CD4-positive, alpha-beta T cell treated with Interleukin-15 for 1 hour (primary cell): ENCODE results near the gene NIPAL4.

Experiments used
- DNase-seq: peaks from one replicate; pipeline ENCODE4 v3.0.0-alpha.2; 2020

The NIPAL4 gene

DNA sequence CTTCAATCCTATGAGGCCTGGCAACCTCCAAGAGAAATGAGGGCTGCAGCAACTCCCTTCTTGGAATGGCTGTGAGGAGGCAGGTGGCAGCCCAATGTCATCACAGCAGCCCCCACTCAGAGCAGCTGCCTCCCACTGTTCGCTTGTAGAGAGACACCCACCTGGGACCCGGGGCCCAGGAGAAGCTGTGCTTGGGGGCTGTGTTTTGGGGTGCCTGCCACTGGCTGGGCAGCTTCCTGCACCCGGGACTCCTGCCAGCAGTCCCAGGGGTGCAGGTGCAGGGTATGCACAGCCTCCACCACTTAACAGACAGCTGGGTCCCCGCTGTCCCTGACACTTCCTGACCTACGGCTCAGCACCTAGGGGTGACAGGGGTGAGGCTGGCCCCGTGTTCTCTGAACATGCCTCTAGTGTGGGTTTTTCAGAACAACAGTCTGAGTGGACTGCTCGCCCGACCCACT lies 26.2 kb downstream of the NIPAL4 start:
- DNase-seq: peak; percentile 46

DNA sequence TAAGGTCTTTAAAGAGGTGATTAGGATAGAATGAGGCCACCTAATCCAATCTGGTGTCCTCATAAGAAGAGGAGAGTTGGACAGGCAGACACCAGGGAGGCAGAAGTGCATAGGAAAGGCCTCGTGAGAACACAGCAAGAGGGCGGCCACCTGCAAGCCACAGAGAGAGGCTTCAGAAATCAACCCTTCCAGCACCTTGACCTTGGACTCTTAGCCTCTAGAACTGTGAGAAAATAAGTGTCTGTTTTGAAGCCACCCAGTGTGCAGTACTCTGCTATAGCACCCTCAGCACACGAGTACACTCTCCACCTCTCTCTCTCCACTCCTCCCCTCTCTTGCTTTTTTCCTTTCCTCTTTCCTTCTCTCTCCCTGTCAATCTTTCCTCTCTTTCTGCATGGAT lies 26.8 kb downstream of the NIPAL4 start:
- DNase-seq: no peak

DNA sequence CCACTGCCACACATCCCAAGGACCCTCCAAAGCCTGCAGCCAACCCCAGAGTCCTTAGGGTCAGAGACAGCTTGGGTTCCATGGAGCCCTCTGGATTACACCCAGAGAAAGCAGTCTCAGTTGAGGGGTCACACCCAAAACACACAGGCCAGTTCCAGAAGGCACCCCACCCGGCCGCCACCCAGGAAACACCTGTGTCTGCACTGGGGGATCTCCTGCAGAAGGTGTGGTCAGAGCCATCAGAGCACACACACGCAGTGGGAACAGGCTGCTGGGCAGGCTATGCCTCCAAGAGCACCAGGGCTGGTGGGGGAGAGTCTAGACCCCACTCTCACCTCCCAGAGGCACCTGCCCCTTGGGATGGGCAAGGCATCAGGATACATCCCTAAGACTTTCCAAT lies 27.3 kb downstream of the NIPAL4 start:
- DNase-seq: peak; percentile 77

DNA sequence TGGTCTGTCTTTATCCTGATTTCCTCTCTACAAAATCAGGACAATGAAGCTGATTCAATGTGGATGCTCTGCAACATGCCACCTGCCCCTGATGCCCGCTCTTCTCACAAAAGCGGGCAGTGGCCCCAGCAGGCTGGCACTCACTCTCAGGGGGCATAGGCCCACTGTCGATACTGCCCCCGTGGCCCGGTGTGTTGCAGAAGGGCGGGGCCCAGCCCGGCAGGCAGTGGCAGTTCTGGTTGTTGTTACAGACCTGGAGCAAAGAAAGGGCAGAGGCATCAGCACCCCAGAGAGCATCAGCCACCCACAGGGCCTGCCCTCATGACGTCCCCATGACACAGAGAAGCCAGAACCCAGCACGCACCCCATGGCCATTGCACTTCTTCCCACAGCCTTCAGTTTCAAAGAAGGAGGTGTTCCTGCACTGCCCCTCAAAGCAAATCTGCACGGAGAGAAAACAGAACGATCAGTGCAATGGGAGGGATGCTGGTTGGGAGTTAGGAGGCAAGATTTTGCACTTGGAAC lies 31.5 kb downstream of the NIPAL4 start:
- no peak for DNase-seq

DNA sequence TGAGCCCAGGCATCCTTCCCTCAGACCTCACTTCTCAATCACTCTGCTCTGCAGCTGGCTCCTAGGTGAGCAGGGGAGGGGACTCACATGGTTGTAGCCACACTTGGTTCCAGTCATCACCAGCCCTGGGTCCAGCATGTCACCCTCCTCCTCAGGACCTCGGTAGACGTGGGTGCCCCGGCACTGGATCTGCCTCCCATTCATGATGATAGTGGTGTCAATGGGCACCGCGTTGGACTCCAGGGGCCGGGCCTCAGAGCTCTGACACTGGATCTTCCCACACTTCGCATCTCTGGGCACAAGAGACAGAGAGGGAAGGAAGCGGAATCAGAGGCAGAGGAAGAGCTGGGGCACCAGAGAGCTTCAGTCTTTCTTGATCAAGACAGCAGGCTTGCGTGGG lies 32.9 kb downstream of the NIPAL4 start:
- no peak for DNase-seq

DNA sequence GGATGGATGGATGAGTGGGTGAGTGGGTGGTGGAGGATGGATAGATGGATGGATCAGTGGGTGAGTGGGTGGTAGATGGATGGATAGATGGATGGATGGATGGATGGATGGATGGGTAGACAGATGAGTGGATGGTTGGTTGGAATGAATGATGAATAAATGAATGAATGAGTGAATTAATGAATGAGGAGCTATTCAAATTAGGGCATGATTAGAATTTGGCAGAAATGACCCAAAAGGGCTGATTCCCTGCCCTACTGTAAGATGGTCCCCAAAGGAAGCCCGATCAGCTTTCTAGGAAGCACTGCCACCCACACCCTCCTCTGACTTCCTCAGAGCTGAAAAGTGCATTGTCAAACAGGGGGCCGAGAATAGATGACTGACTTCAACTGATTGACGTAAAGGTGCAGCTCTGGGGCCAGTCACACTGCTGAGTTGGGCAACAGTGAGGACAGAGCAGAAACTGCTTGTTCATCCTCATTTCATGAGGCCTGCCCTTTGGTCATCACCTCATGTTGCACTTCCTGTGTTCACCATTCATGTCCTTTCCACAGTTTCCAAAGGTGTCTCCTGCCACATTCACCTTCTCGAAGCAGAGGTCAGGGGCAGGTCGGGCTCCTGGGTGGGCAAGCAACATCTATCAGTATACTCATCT lies 34.3 kb downstream of the NIPAL4 start:
- peak; percentile 64 for DNase-seq

DNA sequence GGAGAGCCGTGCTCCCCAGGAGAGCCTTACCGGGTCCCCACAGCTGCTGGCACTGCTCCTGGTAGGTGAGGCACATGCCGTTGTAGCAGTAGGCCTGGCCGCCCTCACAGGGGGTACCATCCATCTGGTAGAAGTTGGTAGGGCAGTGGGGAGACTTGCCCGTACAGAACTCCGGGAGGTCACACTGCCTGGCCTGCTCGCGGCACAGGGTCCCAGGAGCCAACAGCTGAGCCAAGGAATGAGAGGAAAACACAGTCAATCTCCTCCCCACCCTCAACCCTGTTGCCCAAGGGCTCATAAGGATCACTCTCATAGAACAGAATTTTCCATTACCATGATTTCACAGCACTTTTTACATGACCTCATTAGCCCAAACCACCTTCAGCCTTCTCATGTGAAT lies 36.9 kb downstream of the NIPAL4 start:
- DNase-seq: no peak

DNA sequence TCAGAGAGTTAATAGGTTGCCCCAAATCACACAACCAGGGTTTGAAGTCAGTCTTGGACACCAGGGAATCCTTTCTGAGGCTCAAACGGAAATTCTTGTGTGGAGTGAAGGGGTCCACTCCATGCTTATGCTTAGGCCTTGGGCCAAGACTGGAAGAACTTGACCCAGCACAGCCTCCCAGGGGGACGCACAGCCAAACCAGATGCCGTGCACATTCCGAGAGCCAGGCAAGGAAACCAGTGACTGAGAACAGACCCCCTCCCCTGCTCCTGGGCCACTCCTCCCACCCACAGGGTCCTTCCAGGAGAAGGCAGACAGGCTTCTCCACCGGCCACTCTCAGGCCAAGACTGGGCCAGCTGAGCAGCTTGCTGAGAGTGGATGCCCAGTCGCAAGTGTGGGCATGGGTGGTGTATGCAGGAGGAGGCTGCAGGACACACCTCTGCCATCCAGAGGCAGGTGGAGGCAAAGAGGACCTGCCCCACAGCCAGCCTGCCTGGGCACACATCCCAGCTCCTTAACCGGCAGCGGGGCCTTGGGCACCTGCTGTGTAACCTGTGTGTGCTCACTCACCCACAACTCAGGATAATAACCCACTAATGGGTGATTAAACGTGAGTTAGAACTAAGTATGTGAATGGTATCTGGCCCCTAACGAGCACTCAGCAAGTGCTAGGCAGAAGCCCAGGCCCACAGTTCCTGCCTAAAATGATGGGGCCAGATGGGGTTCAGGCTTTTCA lies 38.0 kb downstream of the NIPAL4 start:
- no peak for DNase-seq

DNA sequence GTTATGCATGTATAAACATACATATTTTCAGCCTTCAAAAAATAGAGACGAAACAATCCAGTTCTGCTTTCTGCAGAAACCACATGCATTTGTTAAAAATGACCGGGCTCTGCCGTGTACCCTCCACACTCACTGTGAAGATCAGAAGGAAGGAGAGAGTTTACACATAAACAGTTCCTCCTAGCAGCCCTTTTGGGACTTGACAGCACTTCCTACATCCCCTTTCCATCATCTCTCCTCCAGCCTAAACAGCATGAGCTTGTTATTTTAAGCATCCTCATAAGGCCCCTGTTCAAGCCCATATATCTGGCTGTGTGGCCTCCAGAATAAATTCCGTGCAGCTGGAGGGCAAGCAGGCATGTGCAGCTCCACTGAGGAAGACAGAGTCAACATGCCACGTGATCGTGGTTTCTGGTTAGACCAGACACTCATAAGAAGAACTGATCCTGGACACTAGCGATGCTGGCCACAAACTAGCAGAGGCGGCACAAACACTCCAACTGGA lies 42.2 kb downstream of the NIPAL4 start:
- peak; percentile 49 for DNase-seq

DNA sequence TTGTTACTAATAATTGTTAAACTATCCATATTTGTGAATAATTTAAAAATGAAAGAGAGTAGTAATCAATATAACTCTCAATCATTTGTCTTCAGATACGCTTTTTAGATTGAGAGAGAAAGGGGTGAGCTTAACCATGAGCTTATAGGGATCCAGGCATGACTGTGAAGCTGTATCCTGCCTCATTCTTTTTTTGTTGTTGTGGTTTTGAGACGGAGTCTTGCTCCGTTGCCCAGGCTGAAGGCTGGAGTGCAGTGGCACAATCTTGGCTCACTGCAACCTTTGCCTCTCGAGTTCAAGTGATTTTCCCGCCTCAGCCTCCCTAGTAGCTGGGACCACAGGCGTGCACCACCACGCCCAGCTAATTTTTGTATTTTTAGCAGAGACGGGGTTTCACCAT lies 44.0 kb downstream of the NIPAL4 start:
- DNase-seq: no peak

DNA sequence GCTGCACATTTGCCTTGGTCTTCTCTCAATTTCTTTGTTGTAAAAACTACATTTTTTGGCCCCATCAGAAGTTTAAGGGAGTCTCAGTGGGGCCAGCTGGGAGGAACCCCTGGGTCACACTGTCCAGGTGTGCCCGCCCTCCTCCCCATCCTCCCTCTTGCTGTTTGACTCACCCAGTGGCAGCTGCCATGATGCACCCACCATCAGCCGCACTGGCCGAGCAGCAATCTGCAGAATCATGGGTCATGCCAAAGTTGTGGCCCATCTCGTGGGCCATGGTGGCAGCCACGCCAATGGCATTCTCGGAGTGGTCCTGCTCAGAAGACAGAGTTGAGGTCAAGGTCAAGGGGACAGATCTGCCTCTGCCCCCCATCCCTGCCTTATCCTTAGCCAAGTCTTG lies 45.5 kb downstream of the NIPAL4 start:
- no peak for DNase-seq

DNA sequence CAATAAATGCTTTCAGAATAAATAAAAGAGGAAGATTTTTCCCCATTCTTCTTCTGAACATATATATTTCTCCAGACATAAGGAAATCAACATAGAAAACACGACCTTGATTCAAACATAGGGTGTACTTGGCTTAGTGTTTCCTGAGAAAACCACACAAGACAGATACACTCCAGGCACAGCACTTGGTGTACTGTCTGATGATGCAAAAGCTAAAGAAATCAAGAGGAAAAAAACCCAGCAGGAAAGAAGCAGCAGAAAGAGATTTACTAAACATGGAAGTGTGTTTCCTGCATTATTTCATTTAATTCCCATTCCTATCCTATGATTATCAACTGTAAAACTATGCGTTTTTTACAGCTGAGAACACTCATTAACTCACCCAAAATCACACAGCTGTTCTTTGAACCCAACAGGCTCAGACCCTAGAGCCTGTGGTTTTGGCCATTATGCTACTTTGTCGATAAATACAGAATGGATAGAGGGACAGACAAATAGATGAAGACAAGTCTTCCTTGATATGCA lies 46.1 kb downstream of the NIPAL4 start:
- DNase-seq: no peak

DNA sequence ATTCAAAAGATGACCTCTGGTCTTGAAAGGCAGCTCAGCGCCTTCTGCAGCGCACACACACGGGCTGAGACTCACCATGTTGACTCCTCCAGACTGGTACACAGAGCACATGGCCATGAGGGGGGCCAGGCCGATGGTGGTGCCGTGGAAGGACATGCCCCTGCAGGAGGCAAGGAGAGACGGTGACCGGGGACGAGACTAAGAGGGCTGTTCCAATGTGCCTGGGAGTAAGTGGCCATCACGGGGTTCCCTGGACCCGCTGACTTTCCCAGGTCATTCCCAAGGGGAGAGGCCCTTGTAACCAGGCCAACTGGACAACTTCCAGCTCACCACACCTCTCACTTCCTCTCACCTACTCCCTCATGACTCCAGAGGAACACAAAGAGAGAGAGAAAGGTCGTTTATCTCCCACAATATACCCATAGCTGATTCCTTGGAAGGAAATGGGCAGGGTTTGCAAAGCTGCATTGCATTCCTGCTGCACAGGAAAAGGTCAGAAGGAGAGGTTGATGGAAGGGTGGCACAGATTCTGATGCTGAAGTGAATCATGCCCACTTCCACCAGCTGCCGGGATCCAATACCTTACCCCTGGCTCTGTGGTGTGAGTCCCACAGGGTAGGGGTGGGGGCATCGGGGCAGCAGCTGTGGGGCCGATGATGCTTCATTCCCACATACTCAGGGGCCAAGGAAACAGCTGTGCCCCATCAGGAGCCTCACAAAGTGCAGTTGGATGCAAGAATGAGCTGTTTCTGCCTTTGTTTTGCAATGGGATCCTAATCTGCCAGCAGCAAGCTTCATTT lies 47.2 kb downstream of the NIPAL4 start:
- no peak for DNase-seq

DNA sequence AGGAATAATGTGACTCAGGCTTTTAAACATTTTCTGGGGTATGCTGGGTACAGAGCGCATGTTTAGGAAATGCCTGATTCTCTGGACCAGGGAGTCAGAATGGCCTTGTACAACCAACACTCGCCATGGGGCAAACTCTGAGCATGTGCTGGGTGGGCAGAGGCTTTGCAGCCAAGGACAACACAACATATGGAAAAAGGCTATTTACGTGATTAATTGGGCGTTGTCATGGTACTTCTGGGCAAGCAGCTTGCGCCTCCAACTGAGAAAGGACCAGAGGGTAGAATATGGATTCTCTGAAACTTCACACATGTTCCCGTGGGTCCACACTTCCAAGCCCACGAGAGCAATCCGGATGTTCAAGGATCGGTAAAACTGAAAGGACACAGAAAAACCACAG lies 49.1 kb downstream of the NIPAL4 start:
- DNase-seq: no peak

DNA sequence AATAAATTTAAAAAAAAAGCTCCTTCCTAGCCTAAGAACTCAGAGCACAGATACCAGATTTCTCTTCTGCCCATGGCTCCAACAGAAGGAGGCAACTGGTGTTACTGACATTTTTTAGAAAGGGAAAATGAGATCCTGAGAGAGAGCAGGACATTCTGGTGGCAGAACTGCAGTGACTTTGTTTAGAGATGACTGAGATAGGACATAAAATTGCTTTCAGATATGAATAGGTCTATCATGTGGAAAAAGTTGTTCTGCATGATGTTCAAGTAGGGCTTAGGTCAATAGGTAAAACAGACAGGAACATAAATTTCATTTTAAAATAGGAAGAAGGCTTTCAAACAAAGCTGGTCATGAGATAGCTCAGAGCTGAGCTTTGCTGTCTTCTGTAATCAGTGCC lies 49.6 kb downstream of the NIPAL4 start:
- DNase-seq: no peak

DNA sequence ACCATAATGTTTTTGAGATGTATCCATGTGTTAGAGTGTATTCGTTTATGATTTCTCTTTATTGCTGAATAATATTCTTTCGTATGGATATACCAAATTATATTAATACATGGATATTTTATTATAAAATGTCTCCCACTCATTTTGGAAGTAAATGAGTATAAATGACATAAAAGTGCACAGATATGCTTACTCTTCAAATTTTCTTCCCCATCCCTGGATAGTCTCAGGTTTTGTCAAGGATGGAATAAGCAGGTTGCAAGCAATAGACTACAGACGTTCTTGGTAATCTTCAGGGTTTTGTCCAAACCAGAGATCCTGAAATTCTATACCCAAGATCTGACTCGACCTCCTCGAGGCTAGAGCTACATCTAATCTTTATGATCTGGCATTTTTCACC lies 50.7 kb downstream of the NIPAL4 start:
- DNase-seq: no peak

DNA sequence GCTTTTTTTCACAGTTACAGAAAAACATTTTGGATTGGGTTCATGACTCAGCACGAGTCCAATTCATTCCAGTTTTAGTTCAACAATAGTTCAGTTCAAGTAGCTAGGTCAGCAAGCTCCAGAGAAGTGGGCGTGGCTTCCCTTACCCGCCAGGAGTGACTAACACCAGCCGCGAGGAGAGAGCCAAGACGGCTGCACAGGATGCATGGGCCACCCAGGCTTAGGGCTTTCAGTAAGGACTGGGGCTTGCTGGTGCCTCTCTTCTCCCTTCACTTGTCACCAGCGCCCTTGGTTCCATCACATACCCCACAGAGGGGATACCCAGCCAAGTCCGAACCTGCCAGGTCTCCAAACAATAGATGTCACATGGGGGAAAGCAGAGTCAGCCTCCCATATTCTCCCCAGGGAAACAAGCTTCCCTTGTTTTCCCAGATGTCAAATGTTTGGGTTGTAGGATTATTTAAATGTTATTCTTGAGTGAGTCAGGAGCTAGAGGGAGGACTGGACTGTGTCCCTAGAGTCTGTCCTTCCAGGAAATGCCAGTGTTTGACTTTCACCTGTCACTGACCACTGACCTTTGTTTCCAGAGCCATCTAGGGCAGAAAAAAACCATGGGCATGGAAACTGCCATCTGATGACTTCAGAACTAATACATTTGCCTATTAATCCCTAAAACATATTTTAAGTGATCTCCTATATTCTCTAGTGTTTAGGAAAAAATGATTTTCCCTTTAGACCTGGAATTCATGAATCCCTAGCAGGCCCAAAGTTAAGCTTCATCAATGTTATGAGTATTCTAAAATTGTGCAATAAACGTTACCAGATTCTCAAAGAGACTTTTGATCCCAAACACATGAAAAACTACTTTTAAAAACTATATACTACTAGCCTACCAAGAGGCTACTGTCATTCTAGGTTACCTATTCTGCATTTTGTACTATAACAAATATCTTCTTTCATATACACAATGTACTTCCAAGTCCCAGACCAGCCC lies 51.9 kb downstream of the NIPAL4 start:
- DNase-seq: no peak

DNA sequence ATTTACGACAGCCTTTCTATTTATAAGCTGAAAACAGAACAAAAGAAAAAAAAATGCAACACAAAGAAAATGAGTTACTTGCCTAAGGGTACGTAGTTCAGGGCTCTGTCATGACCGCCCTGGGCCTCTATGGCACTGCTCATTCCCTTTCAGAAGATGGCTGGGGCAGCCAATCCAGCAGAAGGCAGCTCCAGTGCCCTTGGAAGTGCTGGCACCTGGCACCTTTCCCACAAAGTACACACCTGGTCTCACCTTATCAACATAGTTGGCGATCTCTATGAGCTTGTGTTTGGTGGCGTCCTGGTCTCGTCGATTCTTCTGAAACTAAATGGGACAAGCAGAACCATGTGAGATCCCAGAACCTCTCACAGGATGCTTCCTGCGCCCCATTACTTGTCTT lies 53.2 kb downstream of the NIPAL4 start:
- no peak for DNase-seq

DNA sequence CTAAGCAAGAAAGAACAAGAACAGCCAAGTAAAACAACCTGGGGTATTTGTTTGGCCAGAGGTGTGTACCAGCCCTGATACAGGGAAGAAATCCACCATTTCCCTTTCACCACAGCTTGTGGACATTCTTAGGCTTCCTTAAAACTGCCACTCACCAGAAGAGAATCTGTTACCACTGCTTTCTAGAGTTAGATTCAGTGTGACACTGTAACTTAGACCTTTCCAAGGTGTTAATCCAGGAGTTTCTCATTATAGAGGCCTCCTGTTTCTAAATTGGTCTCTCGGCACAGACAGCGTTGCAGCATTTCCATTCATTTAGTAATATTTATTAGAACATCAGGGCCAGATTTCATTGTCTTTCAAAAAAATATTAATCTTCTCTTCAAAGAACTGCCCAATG lies 55.0 kb downstream of the NIPAL4 start:
- no peak for DNase-seq

DNA sequence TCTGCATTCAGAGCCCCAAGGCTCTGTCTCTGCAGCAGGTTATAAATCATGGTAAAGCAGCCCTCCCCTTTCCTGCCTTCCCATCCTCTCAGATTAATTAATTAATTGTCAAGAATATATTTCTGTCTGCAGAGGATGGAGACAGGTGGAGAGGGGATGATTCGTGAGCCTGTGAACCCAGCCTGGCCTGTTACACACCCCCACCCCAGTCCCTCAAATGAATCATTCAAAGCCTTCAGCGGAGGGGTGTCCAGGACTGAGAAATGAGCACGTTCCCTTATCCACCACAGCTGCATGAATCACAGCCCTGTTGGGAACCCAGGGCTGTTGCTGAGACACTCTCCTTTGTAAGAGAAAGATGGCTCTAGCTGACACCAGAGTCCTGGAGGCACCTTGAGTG lies 56.0 kb downstream of the NIPAL4 start:
- no peak for DNase-seq

DNA sequence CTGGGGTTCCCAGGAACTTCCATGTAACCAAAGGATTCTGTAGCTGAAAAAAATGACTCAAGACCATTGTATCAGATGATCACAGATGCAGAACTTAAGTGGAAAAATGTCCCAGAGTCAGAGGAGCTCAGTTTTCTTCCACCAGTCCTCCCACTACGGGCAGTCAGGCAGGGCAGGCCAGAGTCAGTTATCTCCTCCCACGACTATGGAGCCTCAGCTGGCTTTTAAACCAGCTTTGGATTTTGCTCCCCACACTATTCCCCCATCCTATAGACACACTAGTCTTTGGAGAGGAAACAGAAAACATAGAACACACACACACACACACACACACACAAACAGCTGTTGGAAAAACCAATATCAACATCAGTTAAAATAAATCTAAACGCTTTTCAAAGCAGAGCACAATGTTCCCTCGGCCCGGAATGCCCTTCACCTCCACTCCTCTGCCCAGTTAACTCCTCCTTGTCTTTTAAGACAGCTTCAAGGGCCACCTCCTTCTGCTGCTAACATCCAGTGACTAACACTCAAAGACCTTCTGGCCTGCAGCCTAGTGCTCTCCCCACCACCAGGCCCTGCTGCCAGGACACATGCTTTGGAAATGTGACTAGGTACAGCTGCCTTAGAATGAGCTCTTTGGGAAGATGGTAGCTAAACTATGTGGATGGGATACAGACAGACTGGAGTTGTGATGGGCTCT lies 56.8 kb downstream of the NIPAL4 start:
- no peak for DNase-seq
